Measurements from ENCODE around the gene COMMD3.

Gene COMMD3

DNA sequence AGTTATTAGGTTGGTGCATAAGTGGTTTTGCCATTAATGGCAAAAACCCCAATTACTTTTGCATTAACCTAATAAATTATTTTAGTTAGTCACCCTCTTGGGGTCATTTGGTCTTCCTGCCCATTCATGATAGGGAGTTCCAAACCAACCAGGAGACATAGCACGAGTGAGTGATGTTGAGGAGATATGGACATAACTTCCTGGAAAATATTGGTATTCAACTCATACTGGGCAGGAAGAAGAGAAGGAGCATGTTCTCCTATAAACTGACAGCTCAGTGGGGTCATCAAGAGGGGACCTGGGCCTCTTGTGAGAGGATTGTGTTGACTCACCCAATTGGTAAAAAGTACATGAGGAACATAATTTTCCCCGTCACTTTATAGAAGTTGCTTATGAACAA, 52.8 kb downstream of the COMMD3 start:
- DNase-seq = no peak

GRCh38 chr10:22369434-22370072, 53.4 kb downstream of the COMMD3 start:
- no peak for DNase-seq
